Neutrophil (primary cell): ENCODE results near the gene NKX2-8.

Experiments
- H3K27ac ChIP-seq: fragments of 200-600 bp; sonication (generic); 2 replicates; pipeline ENCODE4 v1.5.1; 2016; ENCODE audit warnings: mild to moderate bottlenecking, moderate library complexity
- H3K27me3 ChIP-seq: fragments of 200-600 bp; sonication (generic); 2 replicates; pipeline ENCODE4 v1.6.0; 2016; ENCODE audit warnings: mild to moderate bottlenecking
- H3K36me3 ChIP-seq: fragments of 200-600 bp; sonication (generic); 2 replicates; pipeline ENCODE4 v1.5.1; 2017
- H3K4me1 ChIP-seq, 2 experiments: fragments of 200-600 bp in 1 of 2; sonication (generic) in 1 of 2; 1 replicate in 1 of 2; 2 replicates in 1 of 2; pipeline versions ENCODE4 v1.5.1 to v1.6.1; 2013 to 2016; ENCODE audit warnings: low read depth in 1 of 2, low read length in 1 of 2, mild to moderate bottlenecking in 1 of 2, moderate library complexity in 1 of 2; ENCODE audit not compliant: control insufficient read depth in 1 of 2, insufficient read depth in 1 of 2
- H3K4me3 ChIP-seq, 2 experiments: fragments of 200-600 bp in 1 of 2; sonication (generic) in 1 of 2; 1 replicate in 1 of 2; 2 replicates in 1 of 2; pipeline ENCODE4 v1.5.1; 2013 to 2016; ENCODE audit warnings: low read depth in 1 of 2, low read length in 1 of 2, mild to moderate bottlenecking in 1 of 2, moderate library complexity in 1 of 2
- H3K9me3 ChIP-seq: fragments of 200-600 bp; sonication (generic); 2 replicates; pipeline ENCODE4 v1.5.1; 2016
- CTCF ChIP-seq: fragments of 200-600 bp; sonication (generic); IDR thresholded peaks from 2 replicates; pipeline ENCODE4 v1.5.1; 2016; ENCODE audit warnings: antibody characterized with exemption

Gene NKX2-8

DNA sequence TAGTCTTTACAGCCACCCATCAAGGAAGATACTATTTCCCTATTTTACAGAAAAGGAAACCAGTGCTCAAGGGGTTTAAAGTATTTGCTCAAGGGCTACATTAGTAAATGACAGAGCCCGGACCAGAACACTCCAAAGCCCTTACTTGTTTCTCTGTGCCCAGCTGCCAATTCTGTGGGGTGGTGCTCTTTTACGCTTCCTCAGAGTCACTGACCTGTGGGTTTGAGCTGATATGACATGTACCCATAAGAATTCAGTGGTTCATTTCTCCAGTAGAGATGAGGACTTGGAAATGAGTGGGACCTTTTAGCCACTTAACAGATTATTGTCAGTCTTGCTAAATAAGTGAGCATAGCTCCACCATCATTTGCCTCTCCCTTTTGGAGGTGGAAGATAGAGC lies 37.4 kb upstream of the NKX2-8 start:
- Histone ChIP-seq H3K27ac (no peak overlapping the region), H3K9me3 (no peaks in the 10 kb centered on the region), H3K36me3 (no peaks in the 10 kb centered on the region), H3K27me3 (peaks cover 4% of the 10 kb centered on the region), H3K4me1 (no peaks in the 10 kb centered on the region), H3K4me3 (no peak overlapping the region)
- no peak for TF ChIP-seq CTCF

- Histone ChIP-seq H3K27me3 (peaks cover 4% of the 10 kb centered on the region), H3K36me3 (no peaks in the 10 kb centered on the region), H3K27ac (no peak overlapping the region), H3K4me1 (no peaks in the 10 kb centered on the region), H3K4me3 (no peak overlapping the region), H3K9me3 (no peaks in the 10 kb centered on the region)
- TF ChIP-seq CTCF = no peak
Measured at GRCh38 chr14:36619131-36619530, 36.7 kb upstream of the NKX2-8 start.

GRCh38 chr14:36618641-36619040 lies 36.2 kb upstream of the NKX2-8 start:
- Histone ChIP-seq H3K4me1 (no peaks in the 10 kb centered on the region), H3K4me3 (no peak overlapping the region), H3K27me3 (peaks cover 4% of the 10 kb centered on the region), H3K9me3 (no peaks in the 10 kb centered on the region), H3K27ac (no peak overlapping the region), H3K36me3 (no peaks in the 10 kb centered on the region)
- TF ChIP-seq CTCF = no peak

GRCh38 chr14:36617824-36618223 lies 35.4 kb upstream of the NKX2-8 start:
- no peak overlapping the region for H3K27ac ChIP-seq
- H3K4me1 ChIP-seq = no peaks in the 10 kb centered on the region
- H3K27me3 ChIP-seq = peaks cover 4% of the 10 kb centered on the region
- no peak overlapping the region for H3K4me3 ChIP-seq
- no peaks in the 10 kb centered on the region for H3K9me3 ChIP-seq
- H3K36me3 ChIP-seq = no peaks in the 10 kb centered on the region
- no peak for TF ChIP-seq CTCF

- no peak for TF ChIP-seq CTCF
- Histone ChIP-seq H3K9me3 (no peaks in the 10 kb centered on the region), H3K4me1 (no peaks in the 10 kb centered on the region), H3K27ac (no peak overlapping the region), H3K27me3 (peaks cover 15% of the 10 kb centered on the region), H3K36me3 (no peaks in the 10 kb centered on the region), H3K4me3 (no peak overlapping the region)
Measured at GRCh38 chr14:36605506-36605857, 23.1 kb upstream of the NKX2-8 start.
